Peyer's patch (tissue), 4 donors: ENCODE measurements around the gene NET1. TPM values are rescaled to one million over a fixed set of nuclear protein-coding genes. Genes with fewer than 3 reads are reported as not detected.

Experiments used
- DNase-seq, 3 donors: peaks; one replicate each; pipeline ENCODE4 v3.0.0-alpha.2; 2017 to 2019
- H3K27ac ChIP-seq, 4 donors: fragments of 200-600 bp; sonication (generic); one replicate each; pipeline ENCODE4 v1.5.1; 2016 to 2019
- H3K27me3 ChIP-seq, 2 donors: fragments of 200-600 bp; sonication (generic); one replicate each; pipeline ENCODE4 v1.5.1; 2019
- H3K36me3 ChIP-seq, 3 donors: fragments of 200-600 bp; sonication (generic); one replicate each; pipeline ENCODE4 v1.5.1; 2016 to 2019
- H3K4me1 ChIP-seq, 4 donors: fragments of 200-600 bp; sonication (generic); one replicate each; pipeline ENCODE4 v1.5.1; 2016 to 2019
- H3K4me3 ChIP-seq, 4 donors: fragments of 200-600 bp; sonication (generic); 1 replicate in 3 of 4; 2 replicates in 1 of 4; pipeline ENCODE4 v1.5.1; 2016 to 2019; ENCODE audit warnings: mild to moderate bottlenecking in 1 of 4
- H3K9me3 ChIP-seq, 4 donors: fragments of 200-600 bp; sonication (generic); one replicate each; pipeline ENCODE4 v1.5.1; 2016 to 2019; ENCODE audit warnings: mild to moderate bottlenecking in 1 of 4
- CTCF ChIP-seq, 6 experiments: fragments of 450-650 bp in 4 of 6; fragments of 200-600 bp in 2 of 6; sonication (generic) in 1 of 6; IDR thresholded peaks; one replicate each; pipeline ENCODE4 v1.5.1; 2017 to 2019; ENCODE audit warnings: antibody characterized with exemption in 6 of 6, mild to moderate bottlenecking in 3 of 6, moderate library complexity in 1 of 6
- POLR2A ChIP-seq, 2 donors: fragments of 450-650 bp; IDR thresholded peaks; one replicate each; pipeline ENCODE4 v1.5.1; 2017; ENCODE audit warnings: antibody characterized with exemption in 2 of 2, mild to moderate bottlenecking in 2 of 2, moderate library complexity in 2 of 2
- total RNA-seq, 4 donors: library from RNA; depleted of rRNA; stranded (reverse); fragments of >200 nt; gene quantifications; one replicate each; pipeline ENCODE4 v1.1.0, GENCODE V29; 2016

Gene NET1
- total RNA-seq, 4 donors from 2014 or later = 85.0 to 155 (median 122) TPM

- H3K27ac ChIP-seq = no peak overlapping the region
- DNase-seq = no peak
- no peak for TF ChIP-seq CTCF (IDR thresholded peaks at IDR 0.05)
- TF ChIP-seq POLR2A (IDR thresholded peaks at IDR 0.05) = no peak
- no peaks in the 10 kb centered on the region for H3K4me1 ChIP-seq
- H3K36me3 ChIP-seq = peaks cover 0 to 17% (median 0%) of the 10 kb centered on the region in 3 donors
- H3K4me3 ChIP-seq = no peak overlapping the region
- H3K9me3 ChIP-seq = peaks cover 0 to 7% (median 0%) of the 10 kb centered on the region in 4 donors
- H3K27me3 ChIP-seq = no peaks in the 10 kb centered on the region
These were observed 18.8 kb upstream of the NET1 start for GRCh38 chr10:5393529-5393928.

GRCh38 chr10:5395168-5395567 lies 17.2 kb upstream of the NET1 start:
- TF ChIP-seq CTCF (IDR thresholded peaks at IDR 0.05) (no peak), POLR2A (IDR thresholded peaks at IDR 0.05) (no peak)
- Histone ChIP-seq H3K27me3 (no peaks in the 10 kb centered on the region), H3K36me3 (peaks cover 0 to 17% (median 0%) of the 10 kb centered on the region in 3 donors), H3K9me3 (peaks cover 0 to 7% (median 0%) of the 10 kb centered on the region in 4 donors), H3K27ac (no peak overlapping the region), H3K4me1 (no peaks in the 10 kb centered on the region), H3K4me3 (no peak overlapping the region)
- DNase-seq = no peak

- Histone ChIP-seq H3K27me3 (no peaks in the 10 kb centered on the region), H3K9me3 (no peaks in the 10 kb centered on the region), H3K36me3 (peaks cover 0 to 24% (median 0%) of the 10 kb centered on the region in 3 donors), H3K27ac (no peak overlapping the region), H3K4me1 (no peaks in the 10 kb centered on the region), H3K4me3 (no peak overlapping the region)
- no peak for TF ChIP-seq POLR2A (IDR thresholded peaks at IDR 0.05)
- no peak for TF ChIP-seq CTCF (IDR thresholded peaks at IDR 0.05)
- DNase-seq = no peak
These were observed 15.6 kb upstream of the NET1 start for GRCh38 chr10:5396556-5397300.

GRCh38 chr10:5399332-5399731 lies 13.0 kb upstream of the NET1 start:
- Histone ChIP-seq H3K9me3 (no peaks in the 10 kb centered on the region), H3K36me3 (peaks cover 0 to 12% (median 0%) of the 10 kb centered on the region in 3 donors), H3K27me3 (no peaks in the 10 kb centered on the region), H3K27ac (no peak overlapping the region), H3K4me1 (no peaks in the 10 kb centered on the region), H3K4me3 (no peak overlapping the region)
- TF ChIP-seq CTCF (IDR thresholded peaks at IDR 0.05) (no peak), POLR2A (IDR thresholded peaks at IDR 0.05) (no peak)
- DNase-seq = no peak

- Histone ChIP-seq H3K36me3 (peaks cover 0 to 6% (median 0%) of the 10 kb centered on the region in 3 donors), H3K27ac (no peak overlapping the region), H3K27me3 (no peaks in the 10 kb centered on the region), H3K4me1 (no peaks in the 10 kb centered on the region), H3K4me3 (no peak overlapping the region), H3K9me3 (no peaks in the 10 kb centered on the region)
- no peak for DNase-seq
- TF ChIP-seq CTCF (IDR thresholded peaks at IDR 0.05) (no peak), POLR2A (IDR thresholded peaks at IDR 0.05) (no peak)
These were observed 11.7 kb upstream of the NET1 start for GRCh38 chr10:5400468-5401240.
